ENCODE measurements around the gene CACNA1C.

CACNA1C gene

GRCh38 chr12:2686280-2686646 lies 633.5 kb downstream of the CACNA1C start:
- DNase-seq (ENCODE audit: low spot score), result no peak
- in situ Hi-C loops (cut with MboI; ENCODE audit: low sequenced_read_pairs, unreplicated experiment), result no loop called here
- no peak for TF ChIP-seq CTCF (IDR thresholded peaks at IDR 0.05; ENCODE audit: borderline replicate concordance, control extremely low read depth, extremely low read depth, insufficient read depth, missing control alignments)

DNA sequence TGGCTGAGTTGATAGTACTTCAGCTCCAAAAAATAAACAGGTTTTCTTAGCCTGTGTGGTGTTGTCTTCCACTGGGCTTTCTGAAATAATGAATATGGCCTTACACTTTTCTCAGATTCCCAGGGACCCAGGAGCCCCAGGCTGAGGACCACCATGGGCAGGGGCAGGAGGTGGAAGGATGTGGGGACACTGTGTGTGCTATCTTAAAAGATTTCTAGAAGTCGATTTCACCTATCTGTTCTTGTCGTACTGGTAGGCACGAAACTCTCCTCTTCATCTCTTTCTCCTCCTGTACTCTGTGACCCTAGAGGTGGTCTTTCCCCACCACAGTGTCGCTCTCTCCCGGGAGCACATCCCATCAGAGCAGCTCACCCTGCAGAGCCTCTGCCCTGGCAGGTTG lies 634.3 kb downstream of the CACNA1C start:
- DNase-seq (ENCODE audit: low spot score), result no peak
- TF ChIP-seq CTCF (IDR thresholded peaks at IDR 0.05; ENCODE audit: borderline replicate concordance, control extremely low read depth, extremely low read depth, insufficient read depth, missing control alignments), result no peak
- in situ Hi-C loops (cut with MboI; ENCODE audit: low sequenced_read_pairs, unreplicated experiment), result no loop called here

- in situ Hi-C loops (cut with MboI; ENCODE audit: low sequenced_read_pairs, unreplicated experiment), result no loop called here
- DNase-seq (ENCODE audit: low spot score), result no peak
Measured at GRCh38 chr12:2687726-2688125, 634.9 kb downstream of the CACNA1C start.

GRCh38 chr12:2688381-2688931 lies 635.7 kb downstream of the CACNA1C start:
- DNase-seq (ENCODE audit: low spot score), result no peak
- TF ChIP-seq CTCF (IDR thresholded peaks at IDR 0.05; ENCODE audit: borderline replicate concordance, control extremely low read depth, extremely low read depth, insufficient read depth, missing control alignments), result no peak
- in situ Hi-C loops (cut with MboI; ENCODE audit: low sequenced_read_pairs, unreplicated experiment), result no loop called here

More at GRCh38 chr12:2687726-2688125, 634.9 kb downstream of the CACNA1C start:
- TF ChIP-seq CTCF (IDR thresholded peaks at IDR 0.05; ENCODE audit: borderline replicate concordance, control extremely low read depth, extremely low read depth, insufficient read depth, missing control alignments), result no peak

DNA sequence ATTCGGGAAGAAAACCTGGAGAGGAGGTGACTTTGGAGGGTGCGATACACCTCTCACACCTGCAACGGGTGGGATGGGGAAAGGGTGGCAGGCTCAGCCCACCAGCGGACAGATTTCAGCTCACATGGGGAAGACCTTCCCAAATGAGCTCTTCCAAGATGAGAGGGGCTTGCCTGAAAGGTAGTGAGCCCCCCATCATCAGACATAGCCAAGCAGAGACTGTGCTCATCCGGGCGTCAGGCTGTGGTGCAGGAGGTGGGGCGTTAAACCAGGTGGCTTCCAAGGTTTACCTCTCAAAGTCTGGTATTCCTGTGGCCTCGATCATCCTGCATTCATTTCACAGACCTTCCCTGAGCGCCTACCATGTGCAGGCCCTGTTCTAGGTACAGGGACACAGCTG lies 636.6 kb downstream of the CACNA1C start:
- no peak for TF ChIP-seq CTCF (IDR thresholded peaks at IDR 0.05; ENCODE audit: borderline replicate concordance, control extremely low read depth, extremely low read depth, insufficient read depth, missing control alignments)
- in situ Hi-C loops (cut with MboI; ENCODE audit: low sequenced_read_pairs, unreplicated experiment), result no loop called here
- no peak for DNase-seq (ENCODE audit: low spot score)

- DNase-seq (ENCODE audit: low spot score), result no peak
- TF ChIP-seq CTCF (IDR thresholded peaks at IDR 0.05; ENCODE audit: borderline replicate concordance, control extremely low read depth, extremely low read depth, insufficient read depth, missing control alignments), result no peak
- in situ Hi-C loops (cut with MboI; ENCODE audit: low sequenced_read_pairs, unreplicated experiment), result no loop called here
Measured at GRCh38 chr12:2689879-2690278, 637.1 kb downstream of the CACNA1C start.
